ENCODE data around the gene SENP1.

The SENP1 gene

GRCh38 chr12:48019639-48020265, 86.1 kb downstream of the SENP1 start:
- no peak for DNase-seq (ENCODE audit: low read depth in 2 of 2, low spot score in 1 of 2)

GRCh38 chr12:48018618-48018995, 87.3 kb downstream of the SENP1 start:
- no peak for DNase-seq (ENCODE audit: low read depth in 2 of 2, low spot score in 1 of 2)

- DNase-seq (ENCODE audit: low read depth in 2 of 2, low spot score in 1 of 2): no peak
These were observed 87.8 kb downstream of the SENP1 start for GRCh38 chr12:48017921-48018617.

- DNase-seq (ENCODE audit: low read depth in 2 of 2, low spot score in 1 of 2): no peak
These were observed 88.4 kb downstream of the SENP1 start for GRCh38 chr12:48017496-48017895.

- DNase-seq (ENCODE audit: low read depth in 2 of 2, low spot score in 1 of 2): no peak
These were observed 89.4 kb downstream of the SENP1 start for GRCh38 chr12:48016373-48017020.

- DNase-seq (ENCODE audit: low read depth in 2 of 2, low spot score in 1 of 2): no peak
These were observed 89.9 kb downstream of the SENP1 start for GRCh38 chr12:48015954-48016353.

GRCh38 chr12:48015129-48015528, 90.8 kb downstream of the SENP1 start:
- DNase-seq (ENCODE audit: low read depth in 2 of 2, low spot score in 1 of 2): no peak

GRCh38 chr12:48013287-48013686, 92.6 kb downstream of the SENP1 start:
- DNase-seq (ENCODE audit: low read depth in 2 of 2, low spot score in 1 of 2): no peak

- no peak for DNase-seq (ENCODE audit: low read depth in 2 of 2, low spot score in 1 of 2)
These were observed 93.8 kb downstream of the SENP1 start for GRCh38 chr12:48012070-48012469.

- DNase-seq (ENCODE audit: low read depth in 2 of 2, low spot score in 1 of 2): no peak
These were observed 95.4 kb downstream of the SENP1 start for GRCh38 chr12:48010366-48010970.

GRCh38 chr12:48009471-48009870, 96.4 kb downstream of the SENP1 start:
- no peak for DNase-seq (ENCODE audit: low read depth in 2 of 2, low spot score in 1 of 2)

GRCh38 chr12:48008950-48009349, 96.9 kb downstream of the SENP1 start:
- no peak for DNase-seq (ENCODE audit: low read depth in 2 of 2, low spot score in 1 of 2)

GRCh38 chr12:48008349-48008748, 97.5 kb downstream of the SENP1 start:
- no peak for DNase-seq (ENCODE audit: low read depth in 2 of 2, low spot score in 1 of 2)

- DNase-seq (ENCODE audit: low read depth in 2 of 2, low spot score in 1 of 2): no peak
These were observed 98.7 kb downstream of the SENP1 start for GRCh38 chr12:48007206-48007605.

- DNase-seq (ENCODE audit: low read depth in 2 of 2, low spot score in 1 of 2): no peak
These were observed 100.2 kb downstream of the SENP1 start for GRCh38 chr12:48005750-48006021.

- DNase-seq (ENCODE audit: low read depth in 2 of 2, low spot score in 1 of 2): no peak
These were observed 100.7 kb downstream of the SENP1 start for GRCh38 chr12:48005001-48005749.

GRCh38 chr12:48004053-48004941, 101.6 kb downstream of the SENP1 start, which contains the start of gene COL2A1:
Gene COL2A1, minus strand, starts transcription at chr12:48004476. Its CDS starts 155 bp downstream, at chr12:48004321.
- no peak for DNase-seq (ENCODE audit: low read depth in 2 of 2, low spot score in 1 of 2)

- DNase-seq (ENCODE audit: low read depth in 2 of 2, low spot score in 1 of 2): no peak
These were observed 102.4 kb downstream of the SENP1 start for GRCh38 chr12:48003226-48004052.

GRCh38 chr12:48002773-48003218, 103.1 kb downstream of the SENP1 start:
- DNase-seq (ENCODE audit: low read depth in 2 of 2, low spot score in 1 of 2): no peak

- no peak for DNase-seq (ENCODE audit: low read depth in 2 of 2, low spot score in 1 of 2)
These were observed 103.5 kb downstream of the SENP1 start for GRCh38 chr12:48002414-48002730.
